Lower leg skin (tissue), 4 donors: ENCODE measurements around the gene TUBG2. TPM values are rescaled to one million over a fixed set of nuclear protein-coding genes. Genes with fewer than 3 reads are reported as not detected.

Source experiments
- DNase-seq, 2 donors: peaks; one replicate each; pipeline ENCODE4 v3.0.0-alpha.2; 2019; ENCODE audit warnings: low spot score in 2 of 2
- H3K4me3 ChIP-seq: fragments of 200-600 bp; sonication (generic); 2 replicates; pipeline ENCODE4 v1.5.1; 2017; ENCODE audit warnings: mild to moderate bottlenecking, low read depth; ENCODE audit not compliant: poor library complexity, severe bottlenecking
- POLR2A ChIP-seq, 2 donors: fragments of 450-650 bp; IDR thresholded peaks; one replicate each; pipeline ENCODE4 v1.6.1; 2016 to 2017; ENCODE audit warnings: antibody characterized with exemption in 2 of 2, mild to moderate bottlenecking in 1 of 2, moderate library complexity in 1 of 2
- WGBS, 2 donors: methylation state at CpG; one replicate each; pipeline ENCODE4 v1.1.5; 2018; 5-methylcytosine and 5-hydroxymethylcytosine counted together
- intact Hi-C: fragments of 100-400 bp; cut with DNase I; formaldehyde crosslinking; loops from one replicate; pipeline ENCODE4 v1.15.0; 2023; ENCODE audit warnings: low total_unique reads
- total RNA-seq, 4 donors: library from RNA; depleted of rRNA; stranded (reverse); fragments of >200 nt; gene quantifications; one replicate each; pipeline ENCODE4 v1.1.0, GENCODE V29; 2016
- TF ChIP-seq, protein P1 (sequence below), 3 donors: fragments of 450-650 bp; IDR thresholded peaks; one replicate each; pipeline ENCODE4 v1.5.1; 2016; ENCODE audit warnings: antibody characterized with exemption in 3 of 3, mild to moderate bottlenecking in 3 of 3, moderate library complexity in 2 of 3

Gene TUBG2
- total RNA-seq, 4 donors from 2014 or later = 10.6 to 19.3 (median 13.7) TPM

DNA sequence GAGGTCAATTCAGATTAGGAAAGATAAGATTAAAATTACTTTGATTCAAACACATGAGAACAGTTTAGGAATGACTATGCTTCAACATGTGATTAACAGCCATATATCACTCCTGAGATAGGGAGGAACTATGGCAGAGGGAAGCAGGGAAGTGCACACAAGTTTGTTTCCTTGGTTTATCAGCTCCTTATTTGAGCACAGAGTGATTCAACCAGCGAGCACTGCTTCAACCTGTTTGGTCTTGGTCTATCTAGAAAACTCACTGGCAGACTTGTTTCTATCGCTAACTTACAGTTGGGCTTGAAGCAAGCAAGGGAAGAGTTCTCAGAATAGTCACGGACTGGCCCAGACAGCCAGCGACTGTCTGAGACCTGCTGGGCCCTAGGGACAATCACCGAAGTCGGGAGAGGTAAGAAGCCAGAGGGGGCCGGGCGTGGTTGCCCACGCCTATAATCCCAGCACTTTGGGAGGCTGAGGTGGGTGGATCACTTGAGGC lies 26.1 kb upstream of the TUBG2 start:
- intact Hi-C loops = no loop called here
- no peak for TF ChIP-seq POLR2A (IDR thresholded peaks at IDR 0.05)
- TF ChIP-seq, protein P1, sequence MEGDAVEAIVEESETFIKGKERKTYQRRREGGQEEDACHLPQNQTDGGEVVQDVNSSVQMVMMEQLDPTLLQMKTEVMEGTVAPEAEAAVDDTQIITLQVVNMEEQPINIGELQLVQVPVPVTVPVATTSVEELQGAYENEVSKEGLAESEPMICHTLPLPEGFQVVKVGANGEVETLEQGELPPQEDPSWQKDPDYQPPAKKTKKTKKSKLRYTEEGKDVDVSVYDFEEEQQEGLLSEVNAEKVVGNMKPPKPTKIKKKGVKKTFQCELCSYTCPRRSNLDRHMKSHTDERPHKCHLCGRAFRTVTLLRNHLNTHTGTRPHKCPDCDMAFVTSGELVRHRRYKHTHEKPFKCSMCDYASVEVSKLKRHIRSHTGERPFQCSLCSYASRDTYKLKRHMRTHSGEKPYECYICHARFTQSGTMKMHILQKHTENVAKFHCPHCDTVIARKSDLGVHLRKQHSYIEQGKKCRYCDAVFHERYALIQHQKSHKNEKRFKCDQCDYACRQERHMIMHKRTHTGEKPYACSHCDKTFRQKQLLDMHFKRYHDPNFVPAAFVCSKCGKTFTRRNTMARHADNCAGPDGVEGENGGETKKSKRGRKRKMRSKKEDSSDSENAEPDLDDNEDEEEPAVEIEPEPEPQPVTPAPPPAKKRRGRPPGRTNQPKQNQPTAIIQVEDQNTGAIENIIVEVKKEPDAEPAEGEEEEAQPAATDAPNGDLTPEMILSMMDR (IDR thresholded peaks at IDR 0.05) = no peak
- 50 to 61% methylated on average over 9 of the region's 9 CpGs for whole genome bisulfite sequencing, 2 donors
- no peak overlapping the region for H3K4me3 ChIP-seq
- DNase-seq = peak in 1 of 2 donors; percentile 22

DNA sequence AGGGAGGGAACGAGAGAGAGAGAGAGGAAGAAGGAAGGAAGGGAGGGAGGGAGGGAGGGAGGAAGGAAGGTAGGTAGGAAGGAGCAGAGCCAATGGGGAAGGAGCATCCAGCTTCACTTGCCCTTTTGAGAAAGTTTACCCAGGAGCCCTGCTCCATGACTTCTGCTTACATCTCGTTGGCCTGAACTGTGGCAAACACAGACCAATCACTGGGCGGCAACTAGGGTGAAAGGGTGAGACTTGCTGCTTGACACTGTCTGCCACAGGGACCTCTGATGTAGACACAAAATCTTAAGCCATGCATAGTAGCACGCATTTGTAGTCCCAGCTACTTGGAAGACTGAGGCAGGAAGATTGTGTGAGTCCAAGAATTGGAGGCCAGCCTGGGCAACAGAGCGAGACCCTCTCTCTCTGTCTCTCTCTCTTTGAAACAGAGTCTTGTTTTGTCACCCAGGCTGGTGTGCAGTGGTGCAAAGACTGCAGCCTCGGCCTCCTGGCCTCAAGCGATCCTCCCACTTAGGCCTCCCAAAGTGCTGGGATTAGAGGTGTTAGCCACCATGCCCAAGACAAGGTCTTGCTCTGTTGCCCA lies 19.5 kb upstream of the TUBG2 start:
- intact Hi-C loops = no loop called here
- WGBS, 2 donors = 80 to 84% methylated on average over 6 of the region's 7 CpGs
- no peak overlapping the region for H3K4me3 ChIP-seq
- no peak for TF ChIP-seq POLR2A (IDR thresholded peaks at IDR 0.05)
- TF ChIP-seq, protein P1 (IDR thresholded peaks at IDR 0.05) = no peak
- DNase-seq = no peak

DNA sequence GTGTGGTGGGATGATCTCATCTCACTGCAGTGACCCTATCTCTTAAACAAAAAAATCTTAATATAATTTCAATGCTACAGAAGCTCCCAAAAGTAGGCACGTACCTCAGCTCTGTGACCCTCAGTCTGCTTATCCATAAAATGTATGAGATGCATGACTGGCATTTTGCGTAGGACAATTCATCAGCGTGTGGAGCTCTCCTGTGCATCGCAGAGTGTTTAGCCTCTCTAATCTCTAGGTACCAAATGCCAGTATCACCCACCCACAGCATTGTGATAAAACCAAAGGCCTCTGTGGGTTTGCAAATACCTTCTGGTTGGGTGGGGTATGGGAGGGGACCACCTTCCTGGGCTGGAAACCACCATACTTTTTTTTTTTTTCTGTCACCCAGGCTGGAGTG lies 19.0 kb upstream of the TUBG2 start:
- 93 to 97% methylated on average over 4 of the region's 4 CpGs for WGBS, 2 donors
- DNase-seq = no peak
- H3K4me3 ChIP-seq = no peak overlapping the region
- no peak for TF ChIP-seq POLR2A (IDR thresholded peaks at IDR 0.05)
- TF ChIP-seq, protein P1 (IDR thresholded peaks at IDR 0.05) = no peak
- intact Hi-C loops = no loop called here

- DNase-seq = no peak
- WGBS, 2 donors = 46 to 48% methylated on average over 2 of the region's 2 CpGs
- intact Hi-C loops = no loop called here
- TF ChIP-seq, protein P1 (IDR thresholded peaks at IDR 0.05) = no peak
- no peak for TF ChIP-seq POLR2A (IDR thresholded peaks at IDR 0.05)
- no peak overlapping the region for H3K4me3 ChIP-seq
Observed at GRCh38 chr17:42642336-42642735, 16.7 kb upstream of the TUBG2 start.

GRCh38 chr17:42647778-42648177 lies 11.3 kb upstream of the TUBG2 start:
- TF ChIP-seq, protein P1 (IDR thresholded peaks at IDR 0.05) = no peak
- no peak for TF ChIP-seq POLR2A (IDR thresholded peaks at IDR 0.05)
- no peak for DNase-seq
- intact Hi-C loops = no loop called here
- no peak overlapping the region for H3K4me3 ChIP-seq
- WGBS, 2 donors = 78 to 83% methylated on average over 5 of the region's 5 CpGs

- no peak overlapping the region for H3K4me3 ChIP-seq
- DNase-seq = no peak
- 75 to 84% methylated on average over 4 of the region's 4 CpGs for WGBS, 2 donors
- no peak for TF ChIP-seq POLR2A (IDR thresholded peaks at IDR 0.05)
- TF ChIP-seq, protein P1 (IDR thresholded peaks at IDR 0.05) = no peak
- intact Hi-C loops = no loop called here
Observed at GRCh38 chr17:42651392-42651791, 7.7 kb upstream of the TUBG2 start.
